HG03571 (cell line): ENCODE results near the gene SFT2D3.

Source experiments
- ATAC-seq: cut with Tn5 transposase; IDR thresholded peaks from one replicate; pipeline ENCODE4 v1.9.1; 2021; ENCODE audit not compliant: unreplicated experiment

SFT2D3 gene

DNA sequence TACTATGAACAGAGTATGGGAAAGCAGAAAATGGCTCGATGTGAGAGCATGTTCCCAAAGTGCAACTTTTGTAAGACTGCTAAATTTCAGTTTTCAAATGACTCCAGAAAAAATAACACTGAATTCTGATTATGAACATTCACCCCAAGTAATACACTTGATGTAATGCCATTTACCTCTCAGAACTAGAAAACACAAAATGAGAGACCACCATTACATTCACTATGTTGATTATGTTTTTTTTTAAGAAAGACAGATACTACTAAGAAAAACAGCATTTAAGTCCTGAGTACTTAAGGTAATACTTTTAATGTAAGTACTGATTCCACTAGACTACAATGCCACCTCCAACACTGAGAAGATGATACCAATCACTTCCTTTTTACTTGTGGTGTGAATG lies 38.5 kb downstream of the SFT2D3 start:
- ATAC-seq: no peak

GRCh38 chr2:127740665-127741288 lies 39.5 kb downstream of the SFT2D3 start:
- ATAC-seq: no peak

- no peak for ATAC-seq
These were observed 42.3 kb downstream of the SFT2D3 start for GRCh38 chr2:127743477-127744026.

DNA sequence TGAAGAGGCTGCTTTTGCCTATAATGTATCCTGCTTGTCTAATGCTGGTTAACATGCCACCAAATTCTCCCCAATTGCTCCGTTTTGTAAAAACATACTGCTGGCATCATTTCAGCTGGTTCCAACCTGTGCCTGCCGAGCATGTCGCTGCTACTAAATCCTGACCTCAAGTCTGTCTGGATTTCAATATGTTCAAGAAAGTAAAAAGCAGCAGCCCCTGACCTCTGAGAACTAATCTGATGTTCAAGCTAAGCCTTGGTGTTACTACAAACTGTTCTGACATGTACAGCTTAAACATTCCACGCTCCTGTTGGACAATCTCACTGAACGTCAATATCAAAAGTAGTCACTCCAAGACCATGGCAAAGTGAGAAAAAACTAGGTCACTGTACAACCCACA lies 46.3 kb downstream of the SFT2D3 start:
- ATAC-seq: no peak

- ATAC-seq: peak; percentile 97
These were observed 48.2 kb downstream of the SFT2D3 start for GRCh38 chr2:127749537-127749936.

GRCh38 chr2:127753374-127753773 lies 52.1 kb downstream of the SFT2D3 start:
- ATAC-seq: no peak

DNA sequence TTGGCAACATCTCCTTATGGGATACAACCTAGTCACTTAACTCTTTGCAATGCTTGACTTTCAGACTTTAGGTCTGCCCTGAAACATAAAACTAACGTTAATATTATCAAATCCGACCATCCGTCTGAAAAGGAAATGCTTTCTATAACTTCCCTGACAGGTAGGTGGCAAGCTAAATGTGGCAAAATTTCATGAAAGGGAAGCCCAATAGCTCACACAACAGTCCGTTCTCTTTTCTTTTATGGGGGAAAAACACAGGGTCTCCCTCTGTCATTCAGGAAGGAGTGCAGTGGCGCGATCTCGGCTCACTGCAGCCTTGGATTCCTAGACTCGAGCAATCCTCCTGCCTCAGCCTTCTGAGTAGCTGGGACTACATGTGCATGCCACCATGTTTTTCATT lies 52.9 kb downstream of the SFT2D3 start:
- no peak for ATAC-seq
